GM18517 (cell line): Measurements from ENCODE around the gene UNC79.

Source experiments
- ATAC-seq: cut with Tn5 transposase; IDR thresholded peaks from one replicate; pipeline ENCODE4 v1.9.1; 2021; ENCODE audit warnings: mild to moderate bottlenecking, moderate library complexity; ENCODE audit not compliant: unreplicated experiment

Gene UNC79

GRCh38 chr14:93705513-93706156 lies 274.9 kb downstream of the UNC79 start:
- ATAC-seq: no peak

DNA sequence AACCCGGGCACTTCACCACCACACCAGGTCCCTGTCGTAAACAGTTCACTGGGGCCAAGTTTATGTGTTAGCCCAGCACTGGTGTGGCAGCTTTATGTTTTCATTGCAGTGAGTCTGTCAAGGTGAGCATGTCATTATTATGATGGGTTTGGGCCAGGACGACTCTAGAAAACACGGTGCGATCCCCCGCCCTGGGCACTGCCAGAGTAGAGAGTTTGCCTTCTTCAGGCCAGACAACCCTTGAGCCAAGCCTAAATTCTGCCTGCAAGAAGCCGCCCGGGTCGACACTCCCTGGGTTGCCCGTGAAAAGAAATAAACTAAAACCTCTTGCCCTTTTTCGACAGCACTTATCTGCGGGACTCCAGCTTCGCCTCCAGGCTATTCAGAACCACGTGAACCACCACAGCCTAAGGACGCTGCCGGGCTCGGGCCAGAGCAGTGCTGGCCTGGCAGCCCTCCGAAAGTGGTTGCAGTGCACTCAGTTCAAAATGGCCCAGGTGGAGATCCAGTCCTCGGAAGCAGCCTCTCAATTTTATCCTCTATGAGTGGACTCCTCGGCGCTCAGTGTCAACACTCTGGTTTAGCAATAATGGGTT lies 275.7 kb downstream of the UNC79 start:
- no peak for ATAC-seq

DNA sequence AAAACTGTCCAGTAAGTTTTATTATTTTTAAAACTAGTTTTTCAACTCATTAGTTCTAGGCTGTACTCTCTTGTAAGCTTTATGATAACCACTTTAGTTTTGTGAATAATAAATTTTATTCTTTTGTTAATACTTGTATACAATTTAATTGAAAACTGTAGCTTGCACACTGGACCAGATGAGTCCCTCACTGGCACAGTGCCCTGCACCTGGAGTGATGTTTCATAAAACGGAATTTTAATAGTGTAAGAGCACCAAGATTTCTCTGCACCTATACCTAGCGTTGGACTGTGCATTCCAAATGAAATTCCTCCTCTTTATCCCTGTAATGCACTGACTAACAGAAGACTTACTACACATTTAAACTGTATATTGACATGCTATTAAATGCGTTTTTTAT lies 276.7 kb downstream of the UNC79 start:
- no peak for ATAC-seq

DNA sequence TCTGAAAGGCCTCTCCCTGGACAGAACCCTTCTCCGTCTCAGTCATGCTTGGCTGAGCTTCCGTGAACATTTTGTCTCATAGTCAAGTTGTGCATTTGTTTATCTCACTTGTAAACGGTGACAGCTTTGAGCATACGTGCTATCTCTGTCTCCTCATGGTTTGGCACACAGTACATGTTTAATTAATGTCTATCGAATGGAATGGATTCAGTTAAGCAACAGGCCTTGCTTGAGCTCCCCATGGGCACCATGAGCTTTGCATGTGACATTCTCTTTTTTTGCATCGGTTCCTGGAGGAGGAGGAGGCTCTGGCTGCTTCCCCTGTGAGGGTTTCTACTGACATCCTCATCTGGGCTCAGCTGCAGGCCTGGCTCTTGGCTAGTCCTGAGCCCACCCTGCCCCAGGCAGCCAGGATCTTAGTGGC lies 277.6 kb downstream of the UNC79 start:
- no peak for ATAC-seq

DNA sequence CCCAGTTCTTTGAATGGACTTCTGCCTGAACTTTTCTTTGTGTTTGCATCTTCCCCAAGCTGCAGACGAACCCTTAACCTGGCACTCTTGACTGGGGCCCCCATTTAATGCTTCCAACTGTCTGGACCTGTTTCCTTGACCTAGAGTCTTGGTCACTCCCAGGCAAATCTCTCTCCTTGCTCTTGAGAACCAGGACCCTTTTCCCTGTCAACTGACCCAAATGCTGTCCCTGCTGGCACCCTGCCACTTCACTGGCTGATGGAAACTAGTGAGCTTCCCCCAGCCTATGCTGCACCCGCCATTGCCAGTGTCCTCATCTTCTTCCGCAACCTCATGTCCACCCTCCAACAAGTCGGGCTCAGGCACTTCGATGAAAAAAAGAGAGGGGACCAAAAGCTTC lies 278.1 kb downstream of the UNC79 start:
- ATAC-seq: no peak

- no peak for ATAC-seq
Measured at GRCh38 chr14:93709249-93709648, 278.5 kb downstream of the UNC79 start.

DNA sequence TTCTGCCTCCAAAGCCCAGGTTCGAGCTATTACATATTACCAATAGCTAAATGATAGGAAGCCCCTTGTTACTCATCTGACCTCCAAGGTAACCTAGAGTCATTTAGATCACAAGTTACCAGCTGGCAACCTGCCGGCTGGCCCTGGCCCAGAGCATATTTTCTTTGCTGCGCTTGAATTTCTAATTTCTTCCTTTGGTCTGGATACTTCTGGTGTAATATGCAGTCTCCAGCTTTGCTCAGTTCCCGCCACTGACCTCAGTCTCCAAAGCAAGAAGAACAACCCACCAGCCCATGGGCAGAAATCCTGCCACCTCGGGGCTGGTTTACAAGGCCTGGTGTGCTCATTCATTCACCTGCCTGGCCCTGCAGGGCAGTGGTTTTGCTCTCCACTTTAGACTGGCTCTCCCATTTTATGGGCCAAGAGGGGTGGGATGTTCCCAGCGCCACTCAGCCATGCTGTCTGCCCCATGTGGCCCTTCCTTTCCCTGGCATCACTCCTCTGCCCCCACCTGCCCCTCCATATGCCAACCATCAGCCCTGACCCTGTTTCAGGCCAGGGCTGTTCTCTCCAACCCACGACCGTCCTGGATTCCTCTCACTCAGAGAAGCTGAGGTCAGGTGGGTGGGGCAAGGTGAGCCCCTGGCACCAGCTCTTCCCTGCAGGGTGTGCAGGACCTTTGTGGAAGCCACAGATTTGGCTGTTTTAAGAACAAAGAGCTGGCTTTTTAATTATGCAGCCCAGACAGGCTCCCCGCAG lies 281.5 kb downstream of the UNC79 start:
- no peak for ATAC-seq

- no peak for ATAC-seq
Measured at GRCh38 chr14:93712838-93713724, 282.3 kb downstream of the UNC79 start.

DNA sequence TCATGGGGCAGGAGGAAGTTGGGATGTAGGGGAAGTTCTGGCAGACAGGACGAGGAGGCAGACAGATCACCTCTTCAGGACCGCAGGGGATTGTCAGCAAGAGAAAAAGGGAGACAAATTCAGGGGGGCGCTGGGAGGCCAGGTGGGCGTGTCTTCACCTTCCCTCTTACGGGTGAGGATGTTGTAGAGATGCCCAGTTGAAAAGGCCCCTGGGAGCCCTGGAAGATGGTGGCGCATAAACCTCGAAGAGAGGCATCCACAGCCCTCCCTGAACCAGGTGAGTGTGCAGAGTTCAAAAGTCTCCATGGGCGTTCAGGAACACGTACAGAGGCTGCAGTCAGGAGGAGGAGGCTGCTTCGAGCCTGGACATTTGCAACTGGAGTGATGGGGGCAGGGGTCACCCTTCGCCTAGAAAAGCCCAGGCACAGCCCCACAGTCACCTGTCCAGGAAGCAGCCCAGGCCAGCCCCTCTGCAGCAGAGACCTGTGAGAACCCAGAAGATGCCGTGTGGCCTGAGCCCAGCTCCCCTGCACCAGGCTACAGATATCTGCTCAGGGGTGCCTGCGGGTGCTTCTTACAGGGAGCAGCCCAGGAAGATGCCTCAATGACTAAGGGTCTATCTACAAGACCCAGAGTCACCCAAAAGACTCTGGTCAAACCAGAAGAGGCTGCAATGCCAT lies 283.1 kb downstream of the UNC79 start:
- ATAC-seq: no peak

- ATAC-seq: no peak
Measured at GRCh38 chr14:93714605-93715004, 283.9 kb downstream of the UNC79 start.

GRCh38 chr14:93715279-93715927 lies 284.7 kb downstream of the UNC79 start:
- no peak for ATAC-seq

GRCh38 chr14:93716002-93716745 lies 285.4 kb downstream of the UNC79 start:
- no peak for ATAC-seq

DNA sequence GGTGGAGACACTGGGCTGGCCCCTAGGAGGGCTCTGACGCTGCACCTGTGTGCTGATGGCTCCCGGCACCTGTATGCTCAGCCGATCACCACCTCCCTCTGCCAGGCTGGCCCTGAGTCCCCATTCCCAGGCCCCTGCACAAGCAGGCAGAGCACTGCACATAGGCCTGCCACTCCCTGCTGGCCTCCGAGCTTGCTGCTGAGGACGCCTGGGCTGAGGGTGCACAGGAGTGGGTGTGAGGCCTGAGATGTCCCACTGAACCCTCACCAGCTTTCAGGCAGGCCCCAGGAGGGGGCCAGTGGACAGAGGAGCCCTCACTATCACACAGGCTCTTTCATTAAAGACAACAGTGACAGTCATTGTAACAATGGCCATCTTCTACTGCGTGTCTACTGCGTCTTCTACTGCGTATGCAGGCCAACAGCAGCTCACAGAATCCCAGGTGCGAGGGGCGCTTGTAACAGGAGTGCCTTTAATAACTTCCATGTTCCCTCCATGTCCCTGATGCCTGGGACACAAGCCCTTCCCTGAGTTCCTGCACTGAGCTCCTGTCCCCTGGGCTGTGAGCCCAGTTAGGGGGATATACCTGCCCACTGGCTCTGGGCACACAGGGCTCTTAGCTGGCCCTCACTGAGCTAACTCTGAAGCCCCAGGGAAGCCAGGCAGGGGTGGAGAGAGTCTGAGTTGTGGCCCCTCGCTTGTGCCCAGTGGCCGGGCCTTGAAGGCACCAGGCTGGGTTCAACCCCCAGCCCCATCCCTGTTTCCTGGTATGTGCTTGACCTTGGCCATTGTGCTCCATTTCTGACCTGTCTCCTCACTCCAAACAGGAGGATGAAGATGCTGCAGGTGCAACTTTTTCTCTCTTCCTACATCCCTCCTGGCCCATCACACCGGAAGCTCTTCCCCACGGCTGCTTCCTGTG lies 286.3 kb downstream of the UNC79 start:
- ATAC-seq: no peak

DNA sequence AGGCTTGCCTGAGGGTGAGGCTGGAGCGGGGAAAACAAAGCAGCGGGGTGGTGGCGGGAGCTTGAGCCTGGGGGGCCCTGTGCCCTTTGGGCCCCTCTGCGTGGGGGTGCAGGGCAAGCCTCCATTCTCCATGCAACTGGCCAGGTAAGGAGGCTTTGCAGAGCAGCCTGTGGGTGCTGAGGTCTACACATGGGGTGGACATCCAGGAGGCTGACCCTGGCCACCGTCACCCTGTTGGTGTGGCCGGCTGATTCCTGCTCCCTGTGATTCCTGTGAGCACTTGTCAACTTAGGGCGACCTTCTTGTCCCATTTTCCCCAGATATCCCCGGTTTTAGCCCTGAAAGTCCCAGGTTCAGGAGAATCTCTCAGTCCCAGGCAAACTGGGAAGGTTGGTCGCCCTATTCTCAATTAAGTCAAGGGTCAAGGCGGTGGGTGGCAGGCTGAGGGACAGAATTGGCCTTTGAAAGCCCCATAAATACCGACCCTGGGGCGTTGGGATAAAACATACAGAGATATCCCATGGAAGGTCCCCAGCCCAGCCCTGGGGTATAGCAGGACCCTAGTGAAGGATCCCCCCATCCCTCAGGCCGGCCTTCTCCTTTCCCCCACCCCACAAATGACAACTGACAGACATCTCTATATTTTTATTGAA lies 287.1 kb downstream of the UNC79 start:
- ATAC-seq: no peak

GRCh38 chr14:93719256-93719655 lies 288.5 kb downstream of the UNC79 start:
- no peak for ATAC-seq

DNA sequence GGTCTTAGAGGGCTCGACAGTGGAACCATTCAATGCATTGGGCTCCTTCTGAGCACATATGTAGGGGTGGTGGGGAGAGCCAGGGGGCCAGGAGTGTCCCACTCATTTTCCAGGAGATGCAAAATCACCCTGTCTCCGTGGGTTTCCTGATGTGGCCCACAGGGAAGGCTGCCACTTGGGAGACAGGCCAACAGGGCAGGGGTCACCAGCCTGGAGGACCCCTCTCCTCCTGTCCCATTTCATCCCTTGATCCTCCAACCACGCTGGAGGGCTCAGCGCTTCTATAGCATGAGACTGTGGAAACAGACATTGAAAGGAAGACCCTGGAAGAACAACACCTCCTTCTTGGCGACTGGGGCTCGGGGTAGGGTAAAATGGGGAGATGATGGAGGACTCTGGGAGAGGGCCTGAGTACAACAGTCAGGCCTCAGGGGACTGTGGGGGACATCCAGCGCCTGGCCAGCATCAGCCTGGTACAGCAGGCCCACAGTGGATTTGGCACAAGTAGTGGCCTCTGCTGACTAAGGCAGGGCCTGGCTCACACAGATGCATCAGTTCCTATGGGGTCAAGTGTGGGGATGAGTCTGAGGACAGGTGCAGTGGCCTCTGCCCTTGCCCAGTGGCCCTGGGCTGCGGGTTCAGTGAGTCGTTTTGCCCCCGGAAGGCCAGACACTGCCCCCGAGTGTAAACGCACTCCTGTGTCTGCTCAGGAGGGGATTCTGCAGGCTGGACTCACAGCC lies 289.5 kb downstream of the UNC79 start:
- ATAC-seq: no peak

DNA sequence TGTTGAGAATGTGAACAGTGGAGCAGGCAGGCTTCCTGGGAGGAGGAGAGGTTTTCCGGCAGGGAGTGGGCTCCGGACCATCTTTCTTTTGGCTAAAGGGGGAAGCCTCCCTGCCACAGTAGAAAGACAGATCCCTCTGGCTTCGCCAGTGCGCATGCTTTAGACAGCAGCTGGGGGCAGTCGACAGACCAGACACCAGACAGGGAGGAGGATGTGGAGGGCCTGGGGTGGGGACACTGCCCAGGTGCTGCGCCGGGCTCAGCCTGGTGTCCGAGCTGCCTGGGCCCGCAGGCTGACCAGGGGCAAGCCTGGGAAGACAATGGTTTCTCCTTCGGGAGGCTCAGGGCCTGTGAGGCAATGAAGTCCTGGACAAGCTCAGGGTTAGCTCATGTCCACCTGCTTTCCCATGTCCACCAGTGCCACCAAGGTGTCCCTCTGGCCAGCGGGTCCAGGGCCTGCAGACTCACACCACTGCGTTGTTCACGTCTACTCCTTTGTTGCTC lies 290.3 kb downstream of the UNC79 start:
- no peak for ATAC-seq
